GM06990 (cell line): ENCODE measurements around the gene FBXO40.

ENCODE experiments used
- DNase-seq: peaks from one replicate; pipeline ENCODE4 v3.0.0-alpha.2; 2011; ENCODE audit not compliant: insufficient read length; ENCODE audit errors: extremely low read depth
- H3K27me3 ChIP-seq: replicated peaks from 2 replicates; pipeline ENCODE4 v1.6.0; 2011; ENCODE audit warnings: low read length; ENCODE audit not compliant: control insufficient read depth, insufficient read depth
- H3K36me3 ChIP-seq: 2 replicates; pipeline ENCODE4 v1.5.1; 2011; ENCODE audit warnings: low read length; ENCODE audit not compliant: control insufficient read depth, insufficient read depth
- H3K4me3 ChIP-seq: replicated peaks from 2 replicates; pipeline ENCODE4 v1.5.1; 2011; ENCODE audit warnings: low read depth, mild to moderate bottlenecking, control low read depth, low read length
- CTCF ChIP-seq: IDR thresholded peaks from 2 replicates; pipeline ENCODE4 v1.5.1; 2011; ENCODE audit warnings: low read length, control low read depth, mild to moderate bottlenecking, inconsistent platforms; ENCODE audit not compliant: insufficient read depth, poor library complexity, severe bottlenecking

Gene FBXO40

DNA sequence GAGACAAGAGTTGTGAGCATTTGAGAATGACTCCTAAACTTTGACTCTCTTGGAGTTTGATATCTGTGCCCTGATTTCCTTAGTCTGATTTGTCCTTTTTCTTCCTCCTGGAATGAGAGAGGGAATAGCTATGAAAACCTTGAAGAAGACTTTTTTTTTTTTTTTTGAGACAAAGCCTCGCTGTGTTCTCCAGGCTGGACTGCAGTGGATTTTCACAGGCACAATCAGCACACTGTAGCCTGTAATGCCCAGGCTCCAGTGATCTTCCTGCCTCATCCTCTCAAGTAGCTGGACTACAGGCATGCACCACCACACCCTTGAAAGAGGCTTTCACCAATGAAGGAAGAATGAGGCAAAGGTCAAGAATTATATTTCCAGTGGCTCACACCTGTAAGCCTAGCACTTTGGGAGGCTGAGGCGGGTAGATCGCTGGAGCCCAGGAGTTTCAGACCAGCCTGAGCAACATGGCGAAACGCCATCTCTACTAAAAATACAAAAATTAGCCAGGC, 35.7 kb upstream of the FBXO40 start:
- H3K4me3 ChIP-seq = no peak overlapping the region
- no peaks in the 10 kb centered on the region for H3K36me3 ChIP-seq
- no peaks in the 10 kb centered on the region for H3K27me3 ChIP-seq
- DNase-seq = no peak
- no peak for TF ChIP-seq CTCF

GRCh38 chr3:121562148-121562547, 31.0 kb upstream of the FBXO40 start:
- no peaks in the 10 kb centered on the region for H3K36me3 ChIP-seq
- H3K4me3 ChIP-seq = no peak overlapping the region
- no peak for TF ChIP-seq CTCF
- no peak for DNase-seq
- no peaks in the 10 kb centered on the region for H3K27me3 ChIP-seq

DNA sequence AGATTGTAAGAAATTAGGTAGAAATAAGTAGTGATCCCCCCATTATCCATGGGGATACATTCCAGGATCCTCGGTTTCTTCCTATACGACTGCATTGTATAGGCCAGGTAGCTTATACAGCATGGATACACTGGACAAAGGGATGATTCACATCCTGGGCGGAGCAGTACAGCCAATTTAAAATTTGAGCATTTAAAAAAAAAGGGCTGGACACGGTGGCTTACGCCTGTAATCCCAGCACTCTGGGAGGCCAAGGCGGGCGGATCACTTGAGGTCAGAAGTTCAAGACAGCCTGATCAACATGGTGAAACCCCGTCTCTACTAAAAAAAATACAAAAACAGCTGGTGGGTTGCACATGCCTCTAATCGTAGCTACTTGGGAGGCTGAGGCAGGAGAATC, 26.4 kb upstream of the FBXO40 start:
- no peak for TF ChIP-seq CTCF
- H3K4me3 ChIP-seq = no peak overlapping the region
- no peak for DNase-seq
- no peaks in the 10 kb centered on the region for H3K27me3 ChIP-seq
- no peaks in the 10 kb centered on the region for H3K36me3 ChIP-seq

DNA sequence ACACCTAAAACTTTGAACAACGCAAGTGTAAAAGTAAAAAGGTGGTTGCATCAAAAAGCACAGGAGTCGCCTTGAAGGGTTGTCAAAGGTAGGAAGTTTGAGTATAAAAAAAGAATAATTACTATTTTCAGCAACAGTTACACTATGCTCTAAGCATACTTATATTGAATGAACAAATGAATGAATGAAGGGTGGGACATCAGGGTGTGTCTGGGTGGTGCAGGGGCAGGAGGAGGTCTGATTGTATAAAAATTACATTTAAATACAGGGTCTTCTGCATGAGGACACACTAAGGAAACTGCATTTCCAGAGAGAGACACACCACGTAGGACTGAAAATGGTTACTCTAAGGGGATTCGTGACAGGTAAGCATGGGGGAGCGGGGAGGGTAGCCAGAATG, 25.5 kb upstream of the FBXO40 start, which contains the start of gene ARGFX:
TSS of gene ARGFX (plus strand) at position 301 of the 400 bp plus-strand sequence. CDS start 2,765 bp downstream, outside the sequence.
- DNase-seq = no peak
- Histone ChIP-seq H3K36me3 (no peaks in the 10 kb centered on the region), H3K27me3 (no peaks in the 10 kb centered on the region), H3K4me3 (no peak within 1 kb of the TSS)
- no peak for TF ChIP-seq CTCF

- DNase-seq = no peak
- Histone ChIP-seq H3K36me3 (no peaks in the 10 kb centered on the region), H3K4me3 (no peak overlapping the region), H3K27me3 (no peaks in the 10 kb centered on the region; the same call in 1 of the 2 replicates)
- no peak for TF ChIP-seq CTCF
Observed at GRCh38 chr3:121574449-121574848, 18.7 kb upstream of the FBXO40 start.

DNA sequence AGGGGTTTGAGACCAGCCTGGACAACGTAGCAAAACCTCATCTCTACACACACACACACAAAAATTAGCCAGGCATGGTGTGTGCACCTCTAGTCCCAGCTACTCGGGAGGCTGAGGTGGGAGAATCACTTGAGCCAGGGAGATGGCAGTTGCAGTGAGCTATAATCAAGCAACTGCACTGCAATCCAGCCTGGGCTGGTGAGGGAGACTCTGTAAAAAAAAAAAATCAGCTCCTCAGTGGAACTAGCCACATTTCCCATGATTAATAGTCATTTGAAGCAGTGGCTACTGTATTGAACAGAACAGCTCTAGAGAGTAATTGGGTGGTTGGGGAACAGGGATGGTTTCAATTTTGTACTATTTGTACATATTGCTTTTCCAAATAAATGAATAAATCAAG, 11.5 kb upstream of the FBXO40 start:
- no peaks in the 10 kb centered on the region; the same call in 1 of the 2 replicates for H3K27me3 ChIP-seq
- no peak for DNase-seq
- TF ChIP-seq CTCF = no peak
- no peaks in the 10 kb centered on the region for H3K36me3 ChIP-seq
- no peak overlapping the region for H3K4me3 ChIP-seq
